Keratinocyte (primary cell): Measurements from ENCODE around the gene SLC36A3. TPM values are rescaled to one million over a fixed set of nuclear protein-coding genes. Genes with fewer than 3 reads are reported as not detected.

Source experiments
- DNase-seq: peaks from one replicate; pipeline ENCODE4 v3.0.0-alpha.2; 2011; ENCODE audit warnings: low read depth, missing footprints, low spot score
- FAIRE-seq: peaks from 2 replicates; lab custom pipeline; 2011; peaks lifted over from hg19 to GRCh38; lab: Jason Lieb, UNC
- H2AFZ ChIP-seq: 2 replicates; pipeline ENCODE4 v1.6.0; 2012; ENCODE audit warnings: low read length, control low read depth, inconsistent platforms; ENCODE audit not compliant: control insufficient read depth
- H3K27ac ChIP-seq: 2 replicates; pipeline ENCODE4 v1.5.1; 2011; ENCODE audit warnings: low read length; ENCODE audit not compliant: control insufficient read depth, insufficient read depth
- H3K27me3 ChIP-seq: 3 replicates; pipeline ENCODE4 v1.6.0; 2011; ENCODE audit warnings: low read length; ENCODE audit not compliant: control insufficient read depth, insufficient read depth; ENCODE audit errors: extremely low read depth
- H3K36me3 ChIP-seq, 2 experiments: 2 replicates in 1 of 2; 3 replicates in 1 of 2; pipeline ENCODE4 v1.5.1; 2011; ENCODE audit warnings: low read length in 2 of 2, mild to moderate bottlenecking in 1 of 2; ENCODE audit not compliant: control insufficient read depth in 2 of 2, insufficient read depth in 2 of 2; ENCODE audit errors: extremely low read depth in 1 of 2
- H3K4me1 ChIP-seq: 3 replicates; pipeline ENCODE4 v1.5.1; 2011; ENCODE audit warnings: low read length; ENCODE audit not compliant: control insufficient read depth, insufficient read depth; ENCODE audit errors: extremely low read depth
- H3K4me2 ChIP-seq: 3 replicates; pipeline ENCODE4 v1.6.0; 2011; ENCODE audit warnings: low read depth, low read length; ENCODE audit not compliant: control insufficient read depth, insufficient read depth; ENCODE audit errors: extremely low read depth
- H3K4me3 ChIP-seq, 3 experiments: fragments of 200-600 bp in 1 of 3; sonication (generic) in 1 of 3; 2 replicates in 2 of 3; 3 replicates in 1 of 3; pipeline ENCODE4 v1.5.1; 2011 to 2016; ENCODE audit warnings: low read length in 3 of 3, mild to moderate bottlenecking in 3 of 3, control low read depth in 2 of 3, inconsistent platforms in 1 of 3, low read depth in 1 of 3, mixed read lengths in 1 of 3, mixed run types in 1 of 3, moderate library complexity in 1 of 3; ENCODE audit not compliant: control insufficient read depth in 2 of 3, insufficient read depth in 2 of 3; ENCODE audit errors: extremely low read depth in 1 of 3
- H3K79me2 ChIP-seq: 2 replicates; pipeline ENCODE4 v1.6.0; 2012; ENCODE audit warnings: low read length; ENCODE audit not compliant: control insufficient read depth, insufficient read depth
- H3K9ac ChIP-seq: 3 replicates; pipeline ENCODE4 v1.6.0; 2011; ENCODE audit warnings: low read length; ENCODE audit not compliant: control insufficient read depth, insufficient read depth; ENCODE audit errors: extremely low read depth
- H3K9me1 ChIP-seq: 3 replicates; pipeline ENCODE4 v1.6.0; 2011; ENCODE audit warnings: low read length; ENCODE audit not compliant: control insufficient read depth, insufficient read depth; ENCODE audit errors: extremely low read depth
- H3K9me3 ChIP-seq: 2 replicates; pipeline ENCODE4 v1.5.1; 2012; ENCODE audit warnings: low read depth, low read length; ENCODE audit not compliant: control insufficient read depth
- H4K20me1 ChIP-seq: 3 replicates; pipeline ENCODE4 v1.6.0; 2011; ENCODE audit warnings: low read length; ENCODE audit not compliant: control insufficient read depth, insufficient read depth; ENCODE audit errors: extremely low read depth
- EZH2 ChIP-seq: IDR thresholded peaks from one replicate; pipeline ENCODE4 v1.6.1; 2012; ENCODE audit warnings: inconsistent platforms, mild to moderate bottlenecking, low read length, moderate library complexity
- dilution Hi-C: fragments of 300-500 bp; cut with MboI; formaldehyde crosslinking; loops from one replicate; pipeline ENCODE4 v1.7.0; 2020; ENCODE audit warnings: low sequenced_read_pairs; ENCODE audit not compliant: extremely low pct_ligation_motif_present
- polyA plus RNA-seq, 5 experiments: library from polyadenylated mRNA; depleted of rRNA in 3 of 5; stranded (reverse) in 3 of 5; stranded (forward) in 1 of 5; unstranded in 1 of 5; fragments of >200 nt; gene quantifications; 1 replicate in 1 of 5; 2 replicates in 3 of 5; 3 replicates in 1 of 5; pipeline versions ENCODE4 v1.2.1 to v1.2.3, GENCODE V29; 2011 to 2012; ENCODE audit warnings: missing spikeins in 2 of 5, low read depth in 1 of 5, low replicate concordance in 1 of 5
- TF ChIP-seq, protein P1 (sequence below), 3 experiments: IDR thresholded peaks in 1 of 3; conservative IDR thresholded peaks in 1 of 3; optimal IDR thresholded peaks in 1 of 3; 2 replicates in 2 of 3; 3 replicates in 1 of 3; pipeline versions ENCODE3 to v1.5.1; 2011; ENCODE audit warnings: low read length in 3 of 3, mild to moderate bottlenecking in 3 of 3, moderate library complexity in 2 of 3, control low read depth in 1 of 3, inconsistent platforms in 1 of 3; ENCODE audit not compliant: insufficient read depth in 2 of 3; ENCODE audit errors: extremely low read depth in 1 of 3

Gene SLC36A3
- polyA plus RNA-seq, 1 donor (not counting 4 experiments of a cell fraction or from before 2014, with no cell fraction given) = not detected

- Histone ChIP-seq H3K4me1 (no peaks in the 10 kb centered on the region), H3K79me2 (no peaks in the 10 kb centered on the region), H3K9ac (no peak overlapping the region), H3K4me3 (no peak overlapping the region), H3K27ac (no peak overlapping the region), H2AFZ (no peak overlapping the region), H3K9me1 (no peaks in the 10 kb centered on the region), H3K27me3 (peaks cover 13% of the 10 kb centered on the region), H3K4me2 (no peak overlapping the region), H3K9me3 (no peaks in the 10 kb centered on the region), H3K36me3 (no peaks in the 10 kb centered on the region), H4K20me1 (no peaks in the 10 kb centered on the region)
- no peak for FAIRE-seq
- TF ChIP-seq, protein P1, sequence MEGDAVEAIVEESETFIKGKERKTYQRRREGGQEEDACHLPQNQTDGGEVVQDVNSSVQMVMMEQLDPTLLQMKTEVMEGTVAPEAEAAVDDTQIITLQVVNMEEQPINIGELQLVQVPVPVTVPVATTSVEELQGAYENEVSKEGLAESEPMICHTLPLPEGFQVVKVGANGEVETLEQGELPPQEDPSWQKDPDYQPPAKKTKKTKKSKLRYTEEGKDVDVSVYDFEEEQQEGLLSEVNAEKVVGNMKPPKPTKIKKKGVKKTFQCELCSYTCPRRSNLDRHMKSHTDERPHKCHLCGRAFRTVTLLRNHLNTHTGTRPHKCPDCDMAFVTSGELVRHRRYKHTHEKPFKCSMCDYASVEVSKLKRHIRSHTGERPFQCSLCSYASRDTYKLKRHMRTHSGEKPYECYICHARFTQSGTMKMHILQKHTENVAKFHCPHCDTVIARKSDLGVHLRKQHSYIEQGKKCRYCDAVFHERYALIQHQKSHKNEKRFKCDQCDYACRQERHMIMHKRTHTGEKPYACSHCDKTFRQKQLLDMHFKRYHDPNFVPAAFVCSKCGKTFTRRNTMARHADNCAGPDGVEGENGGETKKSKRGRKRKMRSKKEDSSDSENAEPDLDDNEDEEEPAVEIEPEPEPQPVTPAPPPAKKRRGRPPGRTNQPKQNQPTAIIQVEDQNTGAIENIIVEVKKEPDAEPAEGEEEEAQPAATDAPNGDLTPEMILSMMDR (optimal IDR thresholded peaks at IDR 0.05 in 1 of 3, IDR thresholded peaks at IDR 0.05 in 1 of 3, conservative IDR thresholded peaks at IDR 0.05 in 1 of 3; ENCODE audit: extremely low read depth in 1 of 3, insufficient read depth in 2 of 3, low read length in 3 of 3) = no peak
- no peak for TF ChIP-seq EZH2
- DNase-seq = no peak
- dilution Hi-C loops = no loop called here
Observed at GRCh38 chr5:151338734-151339133, 35.2 kb upstream of the SLC36A3 start.

GRCh38 chr5:151332857-151333256 lies 29.3 kb upstream of the SLC36A3 start:
- no peak for FAIRE-seq
- H3K4me2 ChIP-seq = no peak overlapping the region
- H3K9ac ChIP-seq = no peak overlapping the region
- dilution Hi-C loops = no loop called here
- peaks cover 4% of the 10 kb centered on the region for H3K27me3 ChIP-seq
- no peaks in the 10 kb centered on the region for H4K20me1 ChIP-seq
- H3K4me1 ChIP-seq = no peaks in the 10 kb centered on the region
- H3K79me2 ChIP-seq = no peaks in the 10 kb centered on the region
- no peaks in the 10 kb centered on the region for H3K9me1 ChIP-seq
- H3K36me3 ChIP-seq = no peaks in the 10 kb centered on the region
- H2AFZ ChIP-seq = no peak overlapping the region
- H3K27ac ChIP-seq = no peak overlapping the region
- DNase-seq = no peak
- no peaks in the 10 kb centered on the region for H3K9me3 ChIP-seq
- no peak for TF ChIP-seq EZH2
- TF ChIP-seq, protein P1 (optimal IDR thresholded peaks at IDR 0.05 in 1 of 3, IDR thresholded peaks at IDR 0.05 in 1 of 3, conservative IDR thresholded peaks at IDR 0.05 in 1 of 3; ENCODE audit: extremely low read depth in 1 of 3, insufficient read depth in 2 of 3, low read length in 3 of 3) = no peak
- H3K4me3 ChIP-seq = no peak overlapping the region
